Transverse colon (tissue), 4 donors: ENCODE data around the gene FUT9.

Experiments used
- POLR2AphosphoS5 ChIP-seq, 3 donors: sonication (generic); formaldehyde crosslinking; IDR thresholded peaks; one replicate each; pipeline ENCODE4 v1.6.1; 2016; ENCODE audit warnings: antibody characterized with exemption in 3 of 3
- TF ChIP-seq, protein P1 (sequence below), 5 experiments: fragments of 200-600 bp in 3 of 5; fragments of 450-650 bp in 2 of 5; sonication (generic) in 3 of 5; IDR thresholded peaks; 1 replicate in 2 of 5; 2 replicates in 3 of 5; pipeline ENCODE4 v1.5.1; 2016 to 2017; ENCODE audit warnings: antibody characterized with exemption in 5 of 5, inconsistent platforms in 3 of 5, mild to moderate bottlenecking in 2 of 5, moderate library complexity in 1 of 5

DNA sequence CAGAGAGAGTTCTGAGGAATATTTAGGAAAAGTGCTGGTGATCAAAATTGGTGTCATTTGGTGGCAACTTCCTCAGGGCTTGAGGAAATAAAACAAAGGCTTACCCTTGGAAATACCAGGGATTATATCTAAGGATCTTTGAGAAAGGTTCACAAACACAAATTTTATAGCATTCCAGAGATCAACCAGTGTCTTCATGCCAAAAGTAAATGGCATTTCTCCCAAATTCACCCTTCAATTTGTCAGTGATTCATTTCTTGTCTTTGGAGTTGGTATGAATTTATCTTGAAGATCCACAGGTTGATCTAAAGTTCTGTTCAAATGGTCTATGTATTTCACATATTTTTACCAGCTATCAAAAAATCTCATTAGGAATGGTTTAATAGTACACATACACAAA lies 181.5 kb downstream of the FUT9 start:
- TF ChIP-seq, protein P1, sequence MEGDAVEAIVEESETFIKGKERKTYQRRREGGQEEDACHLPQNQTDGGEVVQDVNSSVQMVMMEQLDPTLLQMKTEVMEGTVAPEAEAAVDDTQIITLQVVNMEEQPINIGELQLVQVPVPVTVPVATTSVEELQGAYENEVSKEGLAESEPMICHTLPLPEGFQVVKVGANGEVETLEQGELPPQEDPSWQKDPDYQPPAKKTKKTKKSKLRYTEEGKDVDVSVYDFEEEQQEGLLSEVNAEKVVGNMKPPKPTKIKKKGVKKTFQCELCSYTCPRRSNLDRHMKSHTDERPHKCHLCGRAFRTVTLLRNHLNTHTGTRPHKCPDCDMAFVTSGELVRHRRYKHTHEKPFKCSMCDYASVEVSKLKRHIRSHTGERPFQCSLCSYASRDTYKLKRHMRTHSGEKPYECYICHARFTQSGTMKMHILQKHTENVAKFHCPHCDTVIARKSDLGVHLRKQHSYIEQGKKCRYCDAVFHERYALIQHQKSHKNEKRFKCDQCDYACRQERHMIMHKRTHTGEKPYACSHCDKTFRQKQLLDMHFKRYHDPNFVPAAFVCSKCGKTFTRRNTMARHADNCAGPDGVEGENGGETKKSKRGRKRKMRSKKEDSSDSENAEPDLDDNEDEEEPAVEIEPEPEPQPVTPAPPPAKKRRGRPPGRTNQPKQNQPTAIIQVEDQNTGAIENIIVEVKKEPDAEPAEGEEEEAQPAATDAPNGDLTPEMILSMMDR (IDR thresholded peaks at IDR 0.05) = no peak
- TF ChIP-seq POLR2AphosphoS5 (IDR thresholded peaks at IDR 0.05) = no peak
